NOMO-1 treated with dmso at 0.1 percent for 144 hours (cell line): ENCODE measurements around the gene TERT.
"Not testable (repeated sequence)": the region's sequence is repeated elsewhere in the genome, so short reads cannot be mapped to it uniquely, and the experiment has no call there.

Experiments used
- DNase-seq: peaks from one replicate; lab custom pipeline; 2025; ENCODE audit not compliant: unreplicated experiment; lab: John Stamatoyannopoulos, UW

The TERT gene

DNA sequence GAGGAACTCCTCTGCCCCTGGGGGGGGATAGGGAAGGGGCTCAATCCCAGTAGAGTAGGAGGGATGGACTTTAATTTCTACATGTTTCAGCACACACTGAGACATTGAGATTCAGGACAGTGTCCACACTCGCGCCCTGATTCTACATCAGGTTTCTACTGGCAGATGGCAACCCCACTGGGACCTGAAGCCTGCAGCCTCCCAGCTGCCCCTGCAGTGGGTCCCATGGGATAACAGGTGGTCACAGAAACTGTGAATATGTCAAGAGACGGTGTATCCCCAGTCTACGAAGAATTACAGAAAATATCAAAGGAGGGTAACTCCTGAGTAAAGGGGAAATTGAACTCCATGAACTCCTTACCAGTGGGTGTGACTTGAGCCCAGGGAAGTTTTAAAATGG, 2.4 kb upstream of the TERT start:
- DNase-seq: no peak

DNA sequence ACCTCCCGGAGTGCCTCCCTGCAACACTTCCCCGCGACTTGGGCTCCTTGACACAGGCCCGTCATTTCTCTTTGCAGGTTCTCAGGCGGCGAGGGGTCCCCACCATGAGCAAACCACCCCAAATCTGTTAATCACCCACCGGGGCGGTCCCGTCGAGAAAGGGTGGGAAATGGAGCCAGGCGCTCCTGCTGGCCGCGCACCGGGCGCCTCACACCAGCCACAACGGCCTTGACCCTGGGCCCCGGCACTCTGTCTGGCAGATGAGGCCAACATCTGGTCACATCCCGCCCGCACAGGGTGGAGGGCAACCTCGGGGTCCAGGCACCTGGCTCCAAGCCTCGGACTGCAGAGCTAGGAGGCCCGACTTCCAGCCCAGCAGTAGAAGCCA, 776 bp upstream of the TERT start:
- no peak for DNase-seq

DNA sequence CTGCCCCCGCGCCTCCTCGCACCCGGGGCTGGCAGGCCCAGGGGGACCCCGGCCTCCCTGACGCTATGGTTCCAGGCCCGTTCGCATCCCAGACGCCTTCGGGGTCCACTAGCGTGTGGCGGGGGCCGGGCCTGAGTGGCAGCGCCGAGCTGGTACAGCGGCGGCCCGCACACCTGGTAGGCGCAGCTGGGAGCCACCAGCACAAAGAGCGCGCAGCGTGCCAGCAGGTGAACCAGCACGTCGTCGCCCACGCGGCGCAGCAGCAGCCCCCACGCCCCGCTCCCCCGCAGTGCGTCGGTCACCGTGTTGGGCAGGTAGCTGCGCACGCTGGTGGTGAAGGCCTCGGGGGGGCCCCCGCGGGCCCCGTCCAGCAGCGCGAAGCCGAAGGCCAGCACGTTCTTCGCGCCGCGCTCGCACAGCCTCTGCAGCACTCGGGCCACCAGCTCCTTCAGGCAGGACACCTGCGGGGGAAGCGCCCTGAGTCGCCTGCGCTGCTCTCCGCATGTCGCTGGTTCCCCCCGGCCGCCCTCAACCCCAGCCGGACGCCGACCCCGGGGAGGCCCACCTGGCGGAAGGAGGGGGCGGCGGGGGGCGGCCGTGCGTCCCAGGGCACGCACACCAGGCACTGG, 548 bp downstream of the TERT start:
- no peak for DNase-seq

DNA sequence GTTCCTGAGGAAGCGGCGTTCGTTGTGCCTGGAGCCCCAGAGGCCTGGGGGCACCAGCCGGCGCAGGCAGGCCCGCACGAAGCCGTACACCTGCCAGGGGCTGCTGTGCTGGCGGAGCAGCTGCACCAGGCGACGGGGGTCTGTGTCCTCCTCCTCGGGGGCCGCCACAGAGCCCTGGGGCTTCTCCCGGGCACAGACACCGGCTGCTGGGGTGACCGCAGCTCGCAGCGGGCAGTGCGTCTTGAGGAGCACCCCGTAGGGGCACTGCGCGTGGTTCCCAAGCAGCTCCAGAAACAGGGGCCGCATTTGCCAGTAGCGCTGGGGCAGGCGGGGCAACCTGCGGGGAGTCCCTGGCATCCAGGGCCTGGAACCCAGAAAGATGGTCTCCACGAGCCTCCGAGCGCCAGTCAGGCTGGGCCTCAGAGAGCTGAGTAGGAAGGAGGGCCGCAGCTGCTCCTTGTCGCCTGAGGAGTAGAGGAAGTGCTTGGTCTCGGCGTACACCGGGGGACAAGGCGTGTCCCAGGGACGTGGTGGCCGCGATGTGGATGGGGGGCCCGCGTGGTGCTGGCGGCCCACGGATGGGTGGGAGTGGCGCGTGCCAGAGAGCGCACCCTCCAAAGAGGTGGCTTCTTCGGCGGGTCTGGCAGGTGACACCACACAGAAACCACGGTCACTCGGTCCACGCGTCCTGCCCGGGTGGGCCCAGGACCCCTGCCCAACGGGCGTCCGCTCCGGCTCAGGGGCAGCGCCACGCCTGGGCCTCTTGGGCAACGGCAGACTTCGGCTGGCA, 1.3 kb downstream of the TERT start:
- no peak for DNase-seq

DNA sequence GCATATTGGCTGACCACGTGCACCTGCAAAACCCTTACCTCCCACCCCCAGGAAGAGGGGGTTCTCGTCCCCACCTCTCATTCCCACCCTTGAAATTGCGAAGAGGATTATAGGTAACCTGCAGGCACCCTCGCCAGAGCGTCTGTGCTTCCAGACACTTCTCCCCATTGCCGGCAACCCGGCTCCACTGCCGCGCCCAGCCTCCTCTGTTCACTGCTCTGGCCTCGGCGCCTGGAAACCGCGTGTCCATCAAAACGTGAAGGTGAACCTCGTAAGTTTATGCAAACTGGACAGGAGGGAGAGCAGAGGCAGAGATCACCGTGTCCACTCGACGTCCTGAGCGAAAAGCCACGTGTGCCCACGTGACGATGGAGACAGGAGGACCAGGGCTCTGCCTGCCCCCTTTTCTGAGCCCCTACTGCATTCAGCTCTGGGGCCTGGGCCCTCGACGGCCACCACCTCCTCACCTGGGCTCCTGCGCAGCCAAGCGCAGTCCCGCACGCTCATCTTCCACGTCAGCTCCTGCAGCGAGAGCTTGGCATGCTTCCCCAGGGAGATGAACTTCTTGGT, 1.9 kb downstream of the TERT start:
- DNase-seq: no peak

DNA sequence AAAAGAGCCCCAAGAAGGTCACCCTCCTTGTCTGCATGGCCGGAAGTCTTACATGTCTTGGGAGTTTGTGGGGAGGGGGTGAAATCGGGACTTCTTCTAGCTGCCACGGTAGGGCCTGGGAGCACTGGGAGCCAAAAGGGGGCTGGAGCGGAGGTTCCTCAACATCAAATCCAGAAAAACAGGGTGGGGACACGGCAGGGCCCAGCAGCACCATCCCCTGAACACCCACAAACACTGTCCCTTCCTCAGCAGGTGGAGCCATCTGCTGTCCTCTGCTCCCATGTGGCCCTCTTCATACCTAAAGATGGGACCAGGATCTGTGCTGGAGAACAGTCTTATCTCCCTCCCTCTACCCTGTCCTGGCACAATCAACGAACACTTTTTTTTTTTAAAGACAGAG, 2.7 kb downstream of the TERT start:
- no peak for DNase-seq

DNA sequence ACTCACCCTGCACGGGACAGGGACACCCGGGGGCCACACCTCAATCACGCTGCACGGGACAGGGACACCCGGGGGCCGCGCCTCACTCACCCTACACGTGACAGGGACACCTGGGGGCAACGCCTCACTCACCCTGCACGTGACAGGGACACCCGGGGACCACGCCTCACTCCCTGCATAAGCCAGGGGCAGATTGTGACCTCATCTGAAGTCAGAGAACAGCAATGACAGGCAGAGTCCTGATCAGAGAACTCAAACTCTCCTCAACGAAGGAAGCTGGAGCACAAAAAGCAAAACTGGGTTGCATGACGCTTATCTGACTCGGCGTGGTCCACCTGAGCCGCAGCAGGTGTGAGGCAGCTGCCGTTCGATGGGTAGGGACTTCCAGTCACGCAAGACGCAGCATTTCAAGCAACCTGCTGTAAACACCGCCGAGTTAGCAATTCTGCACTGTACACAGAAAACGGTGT, 3.2 kb downstream of the TERT start:
- no peak for DNase-seq

DNA sequence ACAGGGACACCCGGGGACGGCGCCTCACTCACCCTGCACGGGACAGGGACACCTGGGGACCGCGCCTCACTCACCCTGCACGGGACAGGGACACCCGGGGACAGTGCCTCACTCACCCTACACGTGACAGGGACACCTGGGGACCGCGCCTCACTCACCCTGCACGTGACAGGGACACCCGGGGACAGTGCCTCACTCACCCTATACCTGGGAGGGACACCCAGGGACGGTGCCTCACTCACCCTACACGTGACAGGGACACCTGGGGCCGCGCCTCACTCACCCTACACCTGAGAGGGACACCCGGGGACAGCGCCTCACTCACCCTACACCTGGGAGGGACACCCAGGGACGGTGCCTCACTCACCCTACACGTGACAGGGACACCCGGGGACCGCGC, 3.9 kb downstream of the TERT start:
- DNase-seq: not testable (repeated sequence)

DNA sequence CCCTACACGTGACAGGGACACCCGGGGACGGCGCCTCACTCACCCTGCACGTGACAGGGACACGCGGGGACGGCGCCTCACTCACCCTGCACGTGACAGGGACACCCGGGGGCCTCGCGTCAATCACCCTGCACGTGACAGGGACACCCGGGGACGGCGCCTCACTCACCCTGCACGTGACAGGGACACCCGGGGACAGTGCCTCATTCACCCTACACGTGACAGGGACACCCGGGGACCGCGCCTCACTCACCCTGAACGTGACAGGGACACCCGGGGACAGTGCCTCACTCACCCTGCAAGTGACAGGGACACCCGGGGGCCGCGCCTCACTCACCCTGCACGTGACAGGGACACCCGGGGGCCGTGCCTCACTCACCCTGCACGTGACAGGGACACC, 5.3 kb downstream of the TERT start:
- not testable (repeated sequence) for DNase-seq

DNA sequence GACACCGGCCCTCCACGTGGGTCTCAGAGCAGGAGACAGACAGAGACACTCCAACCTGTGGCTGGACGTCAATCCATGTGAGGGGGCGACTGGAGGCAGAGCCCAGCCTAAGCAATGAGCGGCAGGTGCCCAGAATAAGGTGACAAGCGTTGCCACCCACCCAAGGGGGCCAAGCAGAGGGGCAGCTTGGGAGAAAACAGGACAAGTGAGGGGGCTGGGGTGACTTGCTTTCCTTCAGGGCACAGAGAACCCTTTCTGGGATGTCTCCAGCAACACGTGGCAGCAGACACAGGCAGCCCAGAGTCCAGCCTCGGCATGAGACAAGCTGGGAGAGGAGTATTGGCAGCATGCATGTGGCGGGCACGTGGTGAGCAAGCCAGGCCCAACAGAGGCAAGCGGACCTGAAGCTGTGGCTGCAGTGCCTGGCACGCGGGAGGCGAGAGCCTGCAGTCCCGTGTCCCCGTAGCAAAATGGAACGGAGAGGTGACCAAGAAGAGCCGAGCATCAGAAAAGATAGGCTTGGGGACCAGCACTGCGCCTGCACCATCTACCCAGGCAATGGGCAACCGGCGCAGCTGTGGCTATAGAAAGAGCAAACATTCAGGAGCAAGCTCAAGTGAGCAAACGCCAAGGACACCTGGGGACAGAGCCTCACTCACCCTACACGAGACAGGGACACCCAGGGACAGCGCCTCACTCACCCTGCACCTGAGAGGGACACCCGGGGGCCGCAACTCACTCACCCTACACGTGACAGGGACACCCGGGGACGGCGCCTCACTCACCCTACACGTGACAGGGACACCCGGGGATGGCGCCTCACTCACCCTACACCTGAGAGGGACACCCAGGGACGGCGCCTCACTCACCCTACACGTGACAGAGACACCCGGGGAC, 6.2 kb downstream of the TERT start:
- DNase-seq: no peak

DNA sequence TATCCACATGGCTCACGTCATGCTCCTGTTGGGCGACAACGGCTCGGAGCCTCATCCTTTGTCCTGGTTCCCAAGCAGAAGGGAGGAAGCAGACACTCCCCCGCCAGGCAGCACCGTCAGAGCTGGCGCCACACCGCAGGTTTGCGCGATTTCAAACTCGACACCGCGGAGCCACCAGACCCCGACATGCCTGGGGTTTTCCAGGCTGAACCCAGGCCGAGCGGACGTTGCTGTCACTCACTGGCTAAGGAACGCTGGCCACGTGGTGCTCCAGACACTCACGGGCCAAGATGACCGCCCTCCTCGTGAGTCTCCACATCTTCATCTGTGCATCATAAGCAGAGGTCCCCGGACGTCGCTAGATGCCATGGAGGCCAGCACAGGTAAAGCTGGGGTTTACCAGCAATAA, 9.0 kb downstream of the TERT start:
- DNase-seq: no peak

DNA sequence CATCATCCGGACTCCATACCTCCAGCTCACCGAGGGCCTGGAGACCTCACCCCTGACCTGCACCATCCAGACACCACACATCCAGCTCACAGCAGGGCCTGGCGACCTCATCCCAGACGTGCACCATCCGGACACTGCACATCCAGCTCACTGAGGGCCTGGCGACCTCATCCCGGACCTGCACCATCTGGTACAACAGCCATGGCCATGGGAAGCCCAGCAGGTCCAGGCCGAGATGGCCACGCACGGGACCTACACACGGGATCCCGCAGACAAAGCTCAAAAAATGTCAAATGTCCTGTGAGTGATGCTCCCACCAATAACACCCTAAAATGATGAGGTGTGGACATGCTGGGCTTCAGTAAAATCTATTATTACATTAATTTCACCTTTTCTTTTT, 9.7 kb downstream of the TERT start:
- DNase-seq: no peak

DNA sequence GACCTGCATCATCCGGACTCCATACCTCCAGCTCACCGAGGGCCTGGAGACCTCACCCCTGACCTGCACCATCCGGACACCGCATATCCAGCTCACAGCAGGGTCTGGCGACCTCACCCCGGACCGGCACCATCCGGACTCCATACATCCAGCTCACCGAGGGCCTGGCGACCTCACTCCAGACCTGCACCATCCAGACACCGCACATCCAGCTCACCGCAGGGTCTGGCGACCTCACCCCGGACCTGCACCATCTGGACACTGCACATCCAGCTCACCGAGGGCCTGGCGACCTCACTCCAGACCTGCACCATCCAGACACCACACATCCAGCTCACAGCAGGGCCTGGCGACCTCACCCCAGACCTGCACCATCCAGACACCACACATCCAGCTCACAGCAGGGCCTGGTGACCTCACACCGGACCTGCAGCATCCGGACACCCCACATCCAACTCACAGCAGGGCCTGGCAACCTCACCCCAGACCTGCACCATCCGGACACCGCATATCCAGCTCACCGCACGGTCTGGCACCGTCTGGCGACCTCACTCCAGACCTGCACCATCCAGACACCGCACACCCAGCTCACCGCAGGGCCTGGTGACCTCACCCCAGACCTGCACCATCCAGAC, 10.4 kb downstream of the TERT start:
- DNase-seq: not testable (repeated sequence)

DNA sequence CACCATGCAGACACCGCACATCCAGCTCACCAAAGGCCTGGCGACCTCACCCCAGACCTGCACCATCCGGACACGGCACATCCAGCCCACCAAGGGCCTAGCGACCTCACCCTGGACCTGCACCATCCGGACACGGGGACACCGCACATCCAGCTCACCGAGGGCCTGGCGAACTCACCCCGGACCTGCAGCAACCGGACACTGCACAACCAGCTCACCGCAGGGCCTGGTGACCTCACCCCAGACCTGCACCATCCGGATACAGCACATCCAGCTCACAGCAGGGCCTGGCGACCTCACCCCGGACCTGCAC, 11.2 kb downstream of the TERT start:
- DNase-seq: not testable (repeated sequence)

DNA sequence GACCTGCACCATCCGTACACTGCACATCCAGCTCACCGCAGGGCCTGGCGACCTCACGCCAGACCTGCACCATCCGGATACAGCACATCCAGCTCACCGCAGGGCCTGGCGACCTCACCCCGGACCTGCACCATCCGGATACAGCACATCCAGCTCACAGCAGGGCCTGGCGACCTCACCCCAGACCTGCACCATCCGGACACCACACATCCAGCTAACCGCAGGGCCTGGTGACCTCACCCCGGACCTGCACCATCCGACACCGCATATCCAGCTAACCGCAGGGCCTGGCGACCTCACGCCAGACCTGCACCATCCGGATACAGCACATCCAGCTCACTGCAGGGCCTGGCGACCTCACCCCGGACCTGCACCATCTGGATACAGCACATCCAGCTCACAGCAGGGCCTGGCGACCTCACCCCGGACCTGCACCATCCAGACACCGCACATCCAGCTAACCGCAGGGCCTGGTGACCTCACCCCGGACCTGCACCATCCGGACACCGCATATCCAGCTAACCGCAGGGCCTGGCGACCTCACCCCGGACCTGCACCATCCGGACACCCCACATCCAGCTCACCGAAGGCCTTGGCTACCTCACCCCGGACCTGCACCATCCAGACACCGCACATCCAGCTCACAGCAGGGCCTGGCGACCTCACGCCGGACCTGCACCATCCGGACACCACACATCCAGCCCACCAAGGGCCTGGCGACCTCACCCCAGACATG, 11.7 kb downstream of the TERT start:
- DNase-seq: not testable (repeated sequence)

DNA sequence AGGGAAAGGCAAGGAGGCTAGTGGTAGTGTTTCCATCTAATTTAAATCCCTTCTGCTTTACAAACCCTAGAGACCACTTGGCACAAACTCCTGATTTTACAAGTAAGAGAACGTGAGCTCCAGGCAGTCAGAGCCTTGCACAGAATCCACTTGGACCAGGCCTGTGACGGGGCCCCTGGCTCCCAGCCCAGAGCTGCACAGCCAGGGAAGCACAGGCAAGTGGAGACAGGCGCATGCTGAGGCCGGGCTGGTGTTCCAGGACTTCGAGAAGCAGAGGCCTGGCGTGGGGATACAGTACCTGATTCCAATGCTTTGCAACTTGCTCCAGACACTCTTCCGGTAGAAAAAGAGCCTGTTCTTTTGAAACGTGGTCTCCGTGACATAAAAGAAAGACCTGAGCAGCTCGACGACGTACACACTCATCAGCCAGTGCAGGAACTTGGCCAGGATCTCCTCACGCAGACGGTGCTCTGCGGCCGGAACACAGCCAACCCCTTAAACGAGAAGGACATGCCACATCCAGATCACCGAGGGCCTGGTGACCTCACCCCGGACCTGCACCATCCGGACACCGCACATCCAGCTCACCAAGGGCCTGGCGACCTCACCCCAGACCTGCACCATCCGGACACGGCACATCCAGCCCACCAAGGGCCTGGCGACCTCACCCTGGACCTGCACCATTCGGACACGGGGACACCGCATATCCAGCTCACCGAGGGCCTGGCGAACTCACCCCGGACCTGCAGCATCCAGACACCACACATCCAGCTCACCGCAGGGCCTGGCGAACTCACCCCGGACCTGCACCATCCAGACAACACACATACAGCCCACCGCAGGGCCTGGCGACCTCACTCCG, 12.5 kb downstream of the TERT start:
- no peak for DNase-seq

DNA sequence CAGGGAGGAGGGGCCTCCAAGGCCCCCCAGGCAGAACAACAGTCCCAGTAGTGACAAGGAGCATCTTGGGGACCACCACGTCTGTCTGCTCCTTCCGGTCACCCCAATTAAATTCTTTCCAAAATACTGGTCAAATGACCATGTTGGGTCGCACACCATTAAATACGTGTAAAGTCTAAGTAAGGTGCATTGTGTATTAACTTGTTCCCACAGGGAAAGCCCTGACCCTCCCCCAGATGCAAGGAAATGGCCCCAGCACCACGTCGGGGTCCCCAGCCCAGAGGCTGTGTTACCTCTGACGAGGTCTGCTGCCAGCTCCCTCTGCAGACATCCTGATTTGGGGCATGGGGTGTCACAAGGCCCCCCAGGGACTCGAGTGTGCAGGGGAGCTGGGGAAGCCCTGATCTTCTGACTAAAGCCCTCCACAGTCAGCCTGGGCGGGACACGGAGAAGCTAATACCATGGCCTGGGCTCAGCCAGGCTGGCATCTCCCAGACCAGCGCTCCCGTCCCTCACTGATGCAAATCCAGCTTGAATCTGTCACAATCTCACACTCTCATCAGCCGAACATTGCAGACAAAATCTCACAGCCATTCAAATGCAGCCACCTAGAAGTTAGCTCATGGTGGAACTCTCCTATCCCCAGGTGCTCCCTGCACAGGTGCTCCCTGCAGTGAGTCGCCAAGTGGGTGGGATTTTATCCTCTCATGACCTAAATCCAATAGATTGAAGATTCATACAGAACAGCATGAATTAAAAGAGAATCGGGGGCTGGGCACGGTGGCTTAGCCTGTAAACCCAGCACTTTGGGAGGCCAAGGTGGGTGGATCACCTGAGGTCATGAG, 13.6 kb downstream of the TERT start:
- no peak for DNase-seq

DNA sequence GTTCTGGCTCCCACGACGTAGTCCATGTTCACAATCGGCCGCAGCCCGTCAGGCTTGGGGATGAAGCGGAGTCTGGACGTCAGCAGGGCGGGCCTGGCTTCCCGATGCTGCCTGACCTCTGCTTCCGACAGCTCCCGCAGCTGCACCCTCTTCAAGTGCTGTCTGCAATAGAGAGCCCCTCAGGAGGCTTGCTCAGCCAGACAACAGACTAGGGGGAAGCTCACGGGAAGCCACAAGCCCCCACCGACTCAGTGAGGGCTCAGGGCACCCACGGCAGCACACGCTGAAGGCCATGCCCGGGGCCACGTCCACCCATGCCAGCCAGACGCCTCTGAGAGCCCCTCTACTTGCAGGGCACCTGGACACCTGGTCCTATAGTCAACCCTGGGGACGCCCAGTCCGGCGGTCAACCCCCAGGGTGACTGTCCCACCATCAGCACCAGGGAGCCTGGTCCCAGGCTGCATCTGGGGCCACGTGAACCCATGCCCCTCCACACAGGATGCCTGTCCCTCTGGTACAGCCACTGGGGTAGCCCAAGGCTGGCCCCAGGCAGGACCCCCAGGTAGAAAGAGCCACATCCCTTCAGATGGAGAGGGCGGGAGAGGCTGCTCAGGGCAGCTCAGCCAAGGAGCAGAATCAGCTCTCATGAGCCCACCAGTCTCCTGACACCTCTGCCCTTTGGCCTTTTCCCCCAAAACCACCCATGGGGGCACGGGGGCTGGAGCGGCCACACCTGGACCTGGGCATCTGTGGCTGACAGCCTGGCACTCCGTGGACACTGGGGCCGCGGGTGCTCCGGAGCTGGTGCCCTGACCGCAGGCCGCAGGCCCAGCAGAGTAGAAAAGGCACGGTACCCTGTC, 14.5 kb downstream of the TERT start:
- no peak for DNase-seq
